H9 (cell line): ENCODE results near the gene ZBTB20. TPM values are rescaled to one million over a fixed set of nuclear protein-coding genes. Genes with fewer than 3 reads are reported as not detected.

ENCODE experiments used
- DNase-seq: peaks from one replicate; pipeline ENCODE4 v3.0.0-alpha.2; 2017
- H2AFZ ChIP-seq: one replicate; pipeline ENCODE4 v1.6.1; 2013; ENCODE audit warnings: mild to moderate bottlenecking, low read length, control low read depth, moderate library complexity
- H2AK5ac ChIP-seq: 2 replicates; pipeline ENCODE4 v1.6.1; 2013; ENCODE audit warnings: low read length, control low read depth, mixed read lengths; ENCODE audit not compliant: insufficient read length
- H2BK120ac ChIP-seq: one replicate; pipeline ENCODE4 v1.6.1; 2013; ENCODE audit warnings: low read depth, mild to moderate bottlenecking, low read length, control low read depth, inconsistent platforms; ENCODE audit not compliant: poor library complexity, severe bottlenecking
- H2BK12ac ChIP-seq: 2 replicates; pipeline ENCODE4 v1.6.1; 2013; ENCODE audit warnings: low read length, control low read depth, mixed read lengths, low read depth; ENCODE audit not compliant: insufficient read length
- H2BK15ac ChIP-seq: 2 replicates; pipeline ENCODE4 v1.6.1; 2013; ENCODE audit warnings: low read depth, low read length, control low read depth
- H2BK20ac ChIP-seq: one replicate; pipeline ENCODE4 v1.6.1; 2013; ENCODE audit warnings: low read depth, mild to moderate bottlenecking, low read length, control low read depth, inconsistent platforms; ENCODE audit not compliant: poor library complexity, severe bottlenecking
- H2BK5ac ChIP-seq: 2 replicates; pipeline ENCODE4 v1.6.1; 2013; ENCODE audit warnings: low read length, control low read depth, mixed read lengths; ENCODE audit not compliant: insufficient read length
- H3K14ac ChIP-seq: 2 replicates; pipeline ENCODE4 v1.6.1; 2013; ENCODE audit warnings: low read length, control low read depth; ENCODE audit not compliant: insufficient read depth
- H3K18ac ChIP-seq: 2 replicates; pipeline ENCODE4 v1.6.1; 2013; ENCODE audit warnings: low read depth, mild to moderate bottlenecking, mixed read lengths, low read length, control low read depth; ENCODE audit not compliant: insufficient read length
- H3K23ac ChIP-seq: 2 replicates; pipeline ENCODE4 v1.6.1; 2013; ENCODE audit warnings: low read length, control low read depth, mixed read lengths, low read depth; ENCODE audit not compliant: insufficient read length
- H3K23me2 ChIP-seq: 2 replicates; pipeline ENCODE4 v1.6.1; 2013; ENCODE audit warnings: low read depth, mild to moderate bottlenecking, mixed read lengths, low read length, control low read depth; ENCODE audit not compliant: insufficient read length, poor library complexity, severe bottlenecking
- H3K27ac ChIP-seq: 2 replicates; pipeline ENCODE4 v1.5.1; 2013; ENCODE audit warnings: low read length, control low read depth, mixed read lengths, low read depth; ENCODE audit not compliant: insufficient read length
- H3K27me3 ChIP-seq: 2 replicates; pipeline ENCODE4 v1.6.1; 2013; ENCODE audit warnings: low read length, control low read depth, inconsistent platforms; ENCODE audit not compliant: insufficient read depth
- H3K4ac ChIP-seq: 2 replicates; pipeline ENCODE4 v1.6.1; 2013; ENCODE audit warnings: low read depth, mild to moderate bottlenecking, control low read depth, inconsistent platforms, low read length, moderate library complexity
- H3K4me1 ChIP-seq: 2 replicates; pipeline ENCODE4 v1.6.1; 2013; ENCODE audit warnings: low read length, control low read depth, inconsistent platforms; ENCODE audit not compliant: insufficient read depth
- H3K4me2 ChIP-seq: 2 replicates; pipeline ENCODE4 v1.6.1; 2013; ENCODE audit warnings: low read length, control low read depth, mixed read lengths; ENCODE audit not compliant: insufficient read length, insufficient read depth
- H3K56ac ChIP-seq: 2 replicates; pipeline ENCODE4 v1.6.1; 2013; ENCODE audit warnings: low read depth, mild to moderate bottlenecking, mixed read lengths, low read length, control low read depth; ENCODE audit not compliant: insufficient read length
- H3K79me1 ChIP-seq: 2 replicates; pipeline ENCODE4 v1.6.1; 2013; ENCODE audit warnings: low read depth, mild to moderate bottlenecking, moderate library complexity, low read length, control low read depth, inconsistent platforms; ENCODE audit not compliant: insufficient read depth, poor library complexity, severe bottlenecking
- H3K79me2 ChIP-seq: 2 replicates; pipeline ENCODE4 v1.6.1; 2013; ENCODE audit warnings: low read length, control low read depth, inconsistent platforms; ENCODE audit not compliant: insufficient read depth
- H3K9ac ChIP-seq: 2 replicates; pipeline ENCODE4 v1.6.1; 2013; ENCODE audit warnings: low read length, control low read depth, mixed read lengths; ENCODE audit not compliant: insufficient read length; ENCODE audit errors: extremely low read depth
- H3K9me3 ChIP-seq: one replicate; pipeline ENCODE4 v1.6.1; 2013; ENCODE audit warnings: low read depth, low read length, inconsistent platforms; ENCODE audit not compliant: control insufficient read depth
- H3T11ph ChIP-seq: one replicate; pipeline ENCODE4 v1.6.1; 2013; ENCODE audit warnings: mild to moderate bottlenecking, low read length, control low read depth, inconsistent platforms
- H4K20me1 ChIP-seq: one replicate; pipeline ENCODE4 v1.6.1; 2013; ENCODE audit not compliant: control insufficient read depth, insufficient read length, insufficient read depth
- H4K5ac ChIP-seq: 2 replicates; pipeline ENCODE4 v1.6.1; 2013; ENCODE audit warnings: low read depth, mild to moderate bottlenecking, mixed read lengths, low read length, control low read depth; ENCODE audit not compliant: insufficient read length
- H4K8ac ChIP-seq: replicated peaks from 2 replicates; pipeline ENCODE4 v1.6.1; 2013; ENCODE audit warnings: low read length, control low read depth, mixed read lengths, low read depth; ENCODE audit not compliant: insufficient read length
- H4K91ac ChIP-seq: 2 replicates; pipeline ENCODE4 v1.6.1; 2013; ENCODE audit warnings: low read depth, mild to moderate bottlenecking, moderate library complexity, mixed read lengths, low read length, control low read depth; ENCODE audit not compliant: insufficient read length
- H3K27ac Mint-ChIP-seq, 3 experiments: 2 replicates in 2 of 3; 3 replicates in 1 of 3; pipeline ENCODE4 v1.8.0; 2020 to 2021; ENCODE audit warnings: mixed read lengths in 3 of 3, mild to moderate bottlenecking in 1 of 3, moderate library complexity in 1 of 3
- H3K27me3 Mint-ChIP-seq: 2 replicates; pipeline ENCODE4 v1.8.0; 2021; ENCODE audit warnings: low read depth, mild to moderate bottlenecking, moderate library complexity, mixed read lengths
- H3K36me3 Mint-ChIP-seq, 3 experiments: 2 replicates in 2 of 3; 3 replicates in 1 of 3; pipeline ENCODE4 v1.8.0; 2020 to 2021; ENCODE audit warnings: low read depth in 3 of 3, mixed read lengths in 3 of 3; ENCODE audit not compliant: insufficient read depth in 1 of 3
- H3K4me1 Mint-ChIP-seq, 2 experiments: 2 replicates each; pipeline ENCODE4 v1.8.0; 2020; ENCODE audit warnings: mixed read lengths in 2 of 2
- H3K4me3 Mint-ChIP-seq, 2 experiments: 2 replicates in 1 of 2; 3 replicates in 1 of 2; pipeline ENCODE4 v1.8.0; 2020 to 2021; ENCODE audit warnings: mild to moderate bottlenecking in 2 of 2, mixed read lengths in 2 of 2, moderate library complexity in 1 of 2
- H3K9me3 Mint-ChIP-seq, 2 experiments: 2 replicates in 1 of 2; 3 replicates in 1 of 2; pipeline ENCODE4 v1.8.0; 2020; ENCODE audit warnings: mild to moderate bottlenecking in 2 of 2, mixed read lengths in 2 of 2, moderate library complexity in 1 of 2
- CTCF ChIP-seq: fragments of 200-600 bp; sonication (generic); conservative IDR thresholded peaks from 3 replicates; pipeline ENCODE4 v1.8.0; 2021; ENCODE audit warnings: antibody characterized with exemption, mild to moderate bottlenecking
- WGBS: extraction: QIAGEN DNeasy Blood & Tissue Kit; methylation state at CpG from one replicate; pipeline ENCODE4 v1.1.7; 2013; ENCODE audit warnings: missing lambda C conversion rate, low lambda C conversion rate, mixed read lengths; ENCODE audit not compliant: insufficient read length; ENCODE audit errors: extremely low coverage; 5-methylcytosine and 5-hydroxymethylcytosine counted together
- total RNA-seq: library from RNA; stranded (reverse); gene quantifications from 2 replicates; pipeline ENCODE4 v1.2.1, GENCODE V29; 2021

ZBTB20 gene
- total RNA-seq, 1 experiment from 2014 or later, result 0.70 TPM

GRCh38 chr3:114872588-114872987 is 274.5 kb downstream of the ZBTB20 start:
- no peaks in the 10 kb centered on the region for H3K27me3 Mint-ChIP-seq
- Histone ChIP-seq H4K91ac (no peak overlapping the region), H3K79me2 (no peaks in the 10 kb centered on the region), H4K20me1 (no peaks in the 10 kb centered on the region), H3K14ac (no peak overlapping the region), H3K27me3 (no peaks in the 10 kb centered on the region), H4K8ac (no peak overlapping the region), H3K56ac (no peak overlapping the region), H2BK12ac (no peak overlapping the region), H3K27ac (no peak overlapping the region), H3K23me2 (no peaks in the 10 kb centered on the region), H3T11ph (no peak overlapping the region), H2BK15ac (no peak overlapping the region), H2AFZ (no peak overlapping the region), H3K4me1 (no peaks in the 10 kb centered on the region), H3K79me1 (no peaks in the 10 kb centered on the region), H3K18ac (no peak overlapping the region), H3K9ac (no peak overlapping the region), H3K9me3 (no peaks in the 10 kb centered on the region), H3K4ac (no peak overlapping the region), H2AK5ac (no peak overlapping the region), H2BK5ac (no peak overlapping the region), H2BK20ac (no peak overlapping the region), H2BK120ac (no peak overlapping the region), H3K4me2 (no peak overlapping the region), H4K5ac (no peak overlapping the region), H3K23ac (no peak overlapping the region)
- H3K9me3 Mint-ChIP-seq, result no peaks in the 10 kb centered on the region
- no peaks in the 10 kb centered on the region for H3K36me3 Mint-ChIP-seq
- WGBS, result no CpG with 5 or more reads among the region's 1 CpG
- no peak for TF ChIP-seq CTCF
- no peak for DNase-seq
- peaks cover 4 to 10% of the 10 kb centered on the region in 2 experiments for H3K4me1 Mint-ChIP-seq
- H3K27ac Mint-ChIP-seq, result no peak overlapping the region
- H3K4me3 Mint-ChIP-seq, result no peak overlapping the region
